K562 (cell line): Measurements from ENCODE around the gene OPRM1. TPM values are rescaled to one million over a fixed set of nuclear protein-coding genes. Genes with fewer than 3 reads are reported as not detected.

Source experiments
- HINFP ChIP-seq: fragments of 450-650 bp; conservative IDR thresholded peaks from 2 replicates; pipeline ENCODE4 v1.6.1; 2016; ENCODE audit warnings: missing genetic modification characterization, low read depth, mild to moderate bottlenecking, control low read depth, missing compliant biosample characterization
- HMGN3 ChIP-seq: IDR thresholded peaks from 2 replicates; pipeline ENCODE4 v1.6.1; 2011; ENCODE audit warnings: borderline replicate concordance, low read depth, mild to moderate bottlenecking, mixed read lengths, low read length; ENCODE audit not compliant: insufficient read length; ENCODE audit errors: extremely low read depth
- MIER1 ChIP-seq: fragments of 450-650 bp; IDR thresholded peaks from 2 replicates; pipeline ENCODE4 v1.6.1; 2016; ENCODE audit warnings: antibody characterized with exemption, mild to moderate bottlenecking, low read depth
- PKNOX1 ChIP-seq: fragments of 450-650 bp; IDR thresholded peaks from 2 replicates; pipeline ENCODE4 v1.6.1; 2016
- POLR2AphosphoS2 ChIP-seq: IDR thresholded peaks from 2 replicates; pipeline ENCODE4 v1.6.1; 2012; ENCODE audit warnings: low read length, improper control_type of control experiment
- TCFL5 ChIP-seq: fragments of 250-450 bp; sonication (Bioruptor Pico); conservative IDR thresholded peaks from 2 replicates; pipeline ENCODE4 v1.6.1; 2021; ENCODE audit warnings: mild to moderate bottlenecking, moderate library complexity, matching md5 sums
- TSHZ1 ChIP-seq: fragments of 250-450 bp; sonication (Bioruptor Pico); IDR thresholded peaks from 2 replicates; pipeline ENCODE4 v1.4.0; 2020; ENCODE audit warnings: mild to moderate bottlenecking, moderate library complexity
- ZBTB1 ChIP-seq: sonication (generic); formaldehyde crosslinking; IDR thresholded peaks from 2 replicates; pipeline ENCODE4 v1.8.1; 2023; ENCODE audit warnings: missing genetic modification reagents, low read depth, mild to moderate bottlenecking, borderline replicate concordance
- polyA plus RNA-seq, 8 experiments: library from polyadenylated mRNA; depleted of rRNA in 4 of 8; stranded (reverse) in 5 of 8; unstranded in 3 of 8; fragments of >200 nt; fragmentation: Nextera tagmentation in 2 of 8; fragmentation: Illumina TruSeq in 1 of 8; extraction: Ambion mirVana in 2 of 8; extraction: Trizol in 1 of 8; gene quantifications; 2 replicates each; pipeline versions ENCODE4 v1.2.1 to v1.2.3, GENCODE V29; 2011 to 2014; ENCODE audit warnings: inconsistent platforms in 1 of 8, missing spikeins in 1 of 8
- total RNA-seq, 7 experiments: library from RNA; depleted of rRNA in 6 of 7; stranded (reverse); fragments of >200 nt in 6 of 7; fragmentation: Illumina TruSeq in 2 of 7; extraction: Trizol in 2 of 7; gene quantifications; 2 replicates each; pipeline versions ENCODE4 v1.2.1 to v1.2.3, GENCODE V29; 2011 to 2021; ENCODE audit warnings: low replicate concordance in 1 of 7
- TF ChIP-seq, protein P1 (sequence below): fragments of 250-450 bp; sonication (Bioruptor Pico); IDR thresholded peaks from 2 replicates; pipeline ENCODE4 v1.5.0; 2021; ENCODE audit warnings: mild to moderate bottlenecking, moderate library complexity

Gene OPRM1
- total and polyA plus RNA-seq, 9 of the 15 experiments (the other 6 are each of a cell fraction or from before 2014, with no cell fraction given), result not detected

DNA sequence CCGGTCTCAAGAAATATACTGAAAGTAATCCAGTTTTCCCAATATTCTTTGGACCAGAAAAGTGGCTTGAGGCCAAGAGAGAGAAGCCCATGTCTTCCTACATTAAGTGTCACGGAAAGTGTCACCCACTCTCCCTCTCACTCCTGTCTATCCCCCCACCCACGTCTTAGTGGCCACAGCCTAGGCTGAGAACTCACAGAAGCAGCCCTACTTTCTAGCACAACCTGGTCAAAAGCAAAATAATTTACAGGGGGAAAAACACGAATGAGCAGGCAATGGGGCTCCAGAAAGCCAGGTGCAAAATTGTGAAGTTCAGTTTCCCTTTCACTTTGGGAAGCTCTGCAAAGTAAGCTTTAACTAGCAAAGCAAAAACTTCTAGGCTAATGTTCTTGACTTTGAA is 118.0 kb downstream of the OPRM1 start (continued):
- TF ChIP-seq, protein P1, sequence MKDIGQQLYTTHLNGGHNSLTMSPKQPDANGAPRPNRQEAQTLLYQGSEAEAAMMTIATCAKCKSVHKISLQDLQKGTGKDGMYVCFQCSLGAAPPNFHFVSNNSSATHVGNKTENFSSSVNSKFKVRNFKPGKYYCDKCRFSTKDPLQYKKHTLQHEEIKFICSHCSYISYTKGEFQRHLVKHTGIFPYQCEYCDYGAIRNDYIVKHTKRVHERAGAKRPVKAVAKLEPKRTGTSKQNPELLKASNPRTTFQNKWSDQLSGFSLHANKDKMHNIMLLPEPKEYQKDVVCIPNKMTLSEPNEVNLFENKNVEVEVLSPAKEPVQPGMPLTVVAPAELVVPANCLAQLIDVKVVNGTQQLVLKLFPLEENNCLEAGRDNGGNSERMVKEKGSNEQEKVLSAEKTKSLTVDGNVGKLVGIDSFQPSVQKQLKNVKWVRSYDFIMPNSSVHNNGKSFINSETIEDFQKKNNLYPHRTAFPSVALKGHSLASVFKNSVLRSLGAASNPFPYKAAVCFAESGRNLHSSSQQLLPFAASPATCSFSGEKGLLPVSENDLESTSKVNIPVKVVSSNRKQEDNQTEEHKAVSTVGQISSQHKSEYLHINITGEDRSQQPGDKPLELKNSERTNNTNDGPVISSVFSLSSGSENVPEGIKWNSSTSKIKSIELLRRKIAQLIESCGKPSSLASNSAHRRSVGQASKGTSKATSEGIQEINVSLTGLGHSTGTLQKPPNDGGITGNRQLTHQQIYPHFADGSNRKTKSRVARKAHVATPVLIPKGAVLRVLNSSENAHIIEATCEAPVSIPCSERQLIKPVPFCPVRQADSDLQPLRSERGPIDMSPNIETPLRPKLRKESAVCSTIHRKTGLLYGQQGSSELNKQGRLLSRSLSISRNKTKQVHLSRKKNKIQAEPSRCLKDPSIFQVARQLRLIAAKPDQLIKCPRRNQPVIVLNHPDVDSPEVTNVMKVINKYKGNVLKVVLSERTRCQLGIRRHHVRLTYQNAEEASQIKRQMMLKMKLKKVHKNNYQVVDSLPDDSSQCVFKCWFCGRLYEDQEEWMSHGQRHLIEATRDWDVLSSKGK (CRISPR knock-in tag), result no peak
- TF ChIP-seq HMGN3 (no peak), TSHZ1 (no peak), PKNOX1 (no peak), HINFP (tag) (no peak), TCFL5 (CRISPR knock-in tag) (no peak), POLR2AphosphoS2 (no peak), MIER1 (no peak), ZBTB1 (CRISPR knock-in tag) (no peak)
